Endodermal cell (in vitro differentiated cells): ENCODE data around the gene TIAM1. TPM values are rescaled to one million over a fixed set of nuclear protein-coding genes. Genes with fewer than 3 reads are reported as not detected.

ENCODE experiments used
- DNase-seq: peaks from one replicate; pipeline ENCODE4 v3.0.0-alpha.2; 2017
- H3K27ac ChIP-seq: 2 replicates; pipeline ENCODE4 v1.5.1; 2013; ENCODE audit warnings: mild to moderate bottlenecking, low read depth, low read length, moderate library complexity
- H3K27me3 ChIP-seq: 2 replicates; pipeline ENCODE4 v1.6.1; 2013; ENCODE audit warnings: mild to moderate bottlenecking, low read length, moderate library complexity; ENCODE audit not compliant: insufficient read depth, control insufficient read depth, poor library complexity, severe bottlenecking
- H3K36me3 ChIP-seq: 2 replicates; pipeline ENCODE4 v1.7.0; 2013; ENCODE audit warnings: mild to moderate bottlenecking, low read length, moderate library complexity; ENCODE audit not compliant: control insufficient read depth, insufficient read depth
- H3K4me1 ChIP-seq: one replicate; pipeline ENCODE4 v1.7.0; 2013; ENCODE audit warnings: low read length; ENCODE audit not compliant: control insufficient read depth, insufficient read depth
- H3K4me3 ChIP-seq: 2 replicates; pipeline ENCODE4 v1.5.1; 2013; ENCODE audit warnings: mild to moderate bottlenecking, low read length, moderate library complexity
- H3K9ac ChIP-seq: 2 replicates; pipeline ENCODE4 v1.6.1; 2013; ENCODE audit warnings: mild to moderate bottlenecking, low read length, moderate library complexity; ENCODE audit not compliant: poor library complexity, severe bottlenecking; ENCODE audit errors: extremely low read depth
- H3K9me3 ChIP-seq: 2 replicates; pipeline ENCODE4 v1.6.1; 2013; ENCODE audit warnings: mild to moderate bottlenecking, low read length, moderate library complexity; ENCODE audit not compliant: control insufficient read depth
- H3K27ac Mint-ChIP-seq: 2 replicates; pipeline ENCODE4 v1.8.0; 2020; ENCODE audit warnings: mixed read lengths
- H3K27me3 Mint-ChIP-seq: 2 replicates; pipeline ENCODE4 v1.8.0; 2021; ENCODE audit warnings: mild to moderate bottlenecking, mixed read lengths; ENCODE audit not compliant: insufficient read depth
- H3K36me3 Mint-ChIP-seq: 2 replicates; pipeline ENCODE4 v1.8.0; 2020; ENCODE audit warnings: low read depth, mixed read lengths
- H3K4me1 Mint-ChIP-seq: 2 replicates; pipeline ENCODE4 v1.8.0; 2020; ENCODE audit warnings: mixed read lengths
- H3K4me3 Mint-ChIP-seq: 2 replicates; pipeline ENCODE4 v1.8.0; 2020; ENCODE audit warnings: mild to moderate bottlenecking, moderate library complexity, mixed read lengths
- H3K9me3 Mint-ChIP-seq: 2 replicates; pipeline ENCODE4 v1.8.0; 2020; ENCODE audit warnings: mild to moderate bottlenecking, mixed read lengths
- WGBS, 2 experiments: methylation state at CpG; one replicate each; pipeline versions ENCODE4 v1.1.5 to v1.1.7; 2013; ENCODE audit warnings: missing lambda C conversion rate in 2 of 2, mixed read lengths in 1 of 2; ENCODE audit not compliant: insufficient coverage in 1 of 2, insufficient read length in 1 of 2; 5-methylcytosine and 5-hydroxymethylcytosine counted together
- total RNA-seq, 2 donors: library from RNA; stranded (reverse); fragmentation: NEBNext Ultra II Directional in 1 of 2; extraction: Animal tissue kit (Norgen Biotek cat#: 25700) in 1 of 2; gene quantifications; 2 replicates in 1 of 2; 3 replicates in 1 of 2; pipeline ENCODE4 v1.2.1, GENCODE V29; 2021
- TF ChIP-seq, protein P1 (sequence below): fragments of 200-600 bp; sonication (generic); conservative IDR thresholded peaks from 2 replicates; pipeline ENCODE4 v1.5.0; 2021; ENCODE audit warnings: antibody characterized with exemption, mild to moderate bottlenecking

Gene TIAM1
- total RNA-seq, 2 donors from 2014 or later: 29.4 to 33.3 TPM

DNA sequence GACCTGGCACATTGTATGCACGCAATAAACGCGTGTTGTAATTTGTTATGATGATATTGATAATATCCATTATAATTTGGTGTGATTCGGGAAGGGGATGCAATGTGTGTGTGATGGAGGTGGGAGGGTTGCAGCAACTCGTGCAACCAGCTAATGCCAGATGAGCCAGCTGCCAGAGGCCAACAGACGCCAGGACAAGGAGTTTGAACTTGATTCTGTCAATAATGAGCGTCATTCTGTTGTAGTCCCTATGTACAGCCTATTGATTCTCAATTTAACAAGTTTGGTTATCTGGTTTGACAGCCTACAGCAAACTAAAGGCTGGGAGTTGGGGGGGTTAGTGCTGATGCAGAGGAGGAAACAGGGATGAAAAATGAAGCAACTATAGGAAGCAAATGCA is 35.5 kb downstream of the TIAM1 start:
- Histone ChIP-seq H3K36me3 (no peaks in the 10 kb centered on the region), H3K4me3 (no peak overlapping the region), H3K27ac (no peak overlapping the region), H3K9me3 (no peaks in the 10 kb centered on the region), H3K27me3 (no peaks in the 10 kb centered on the region), H3K4me1 (peaks cover 5% of the 10 kb centered on the region), H3K9ac (no peak overlapping the region)
- Mint-ChIP-seq H3K27me3 (no peaks in the 10 kb centered on the region), H3K9me3 (no peaks in the 10 kb centered on the region), H3K4me1 (peaks cover 14% of the 10 kb centered on the region), H3K36me3 (peaks cover 2% of the 10 kb centered on the region), H3K4me3 (no peak overlapping the region), H3K27ac (no peak overlapping the region)
- TF ChIP-seq, protein P1, sequence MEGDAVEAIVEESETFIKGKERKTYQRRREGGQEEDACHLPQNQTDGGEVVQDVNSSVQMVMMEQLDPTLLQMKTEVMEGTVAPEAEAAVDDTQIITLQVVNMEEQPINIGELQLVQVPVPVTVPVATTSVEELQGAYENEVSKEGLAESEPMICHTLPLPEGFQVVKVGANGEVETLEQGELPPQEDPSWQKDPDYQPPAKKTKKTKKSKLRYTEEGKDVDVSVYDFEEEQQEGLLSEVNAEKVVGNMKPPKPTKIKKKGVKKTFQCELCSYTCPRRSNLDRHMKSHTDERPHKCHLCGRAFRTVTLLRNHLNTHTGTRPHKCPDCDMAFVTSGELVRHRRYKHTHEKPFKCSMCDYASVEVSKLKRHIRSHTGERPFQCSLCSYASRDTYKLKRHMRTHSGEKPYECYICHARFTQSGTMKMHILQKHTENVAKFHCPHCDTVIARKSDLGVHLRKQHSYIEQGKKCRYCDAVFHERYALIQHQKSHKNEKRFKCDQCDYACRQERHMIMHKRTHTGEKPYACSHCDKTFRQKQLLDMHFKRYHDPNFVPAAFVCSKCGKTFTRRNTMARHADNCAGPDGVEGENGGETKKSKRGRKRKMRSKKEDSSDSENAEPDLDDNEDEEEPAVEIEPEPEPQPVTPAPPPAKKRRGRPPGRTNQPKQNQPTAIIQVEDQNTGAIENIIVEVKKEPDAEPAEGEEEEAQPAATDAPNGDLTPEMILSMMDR: no peak
- WGBS, 2 experiments: 92 to 97% methylated on average over 5 to 7 of the region's 7 CpGs
- no peak for DNase-seq

DNA sequence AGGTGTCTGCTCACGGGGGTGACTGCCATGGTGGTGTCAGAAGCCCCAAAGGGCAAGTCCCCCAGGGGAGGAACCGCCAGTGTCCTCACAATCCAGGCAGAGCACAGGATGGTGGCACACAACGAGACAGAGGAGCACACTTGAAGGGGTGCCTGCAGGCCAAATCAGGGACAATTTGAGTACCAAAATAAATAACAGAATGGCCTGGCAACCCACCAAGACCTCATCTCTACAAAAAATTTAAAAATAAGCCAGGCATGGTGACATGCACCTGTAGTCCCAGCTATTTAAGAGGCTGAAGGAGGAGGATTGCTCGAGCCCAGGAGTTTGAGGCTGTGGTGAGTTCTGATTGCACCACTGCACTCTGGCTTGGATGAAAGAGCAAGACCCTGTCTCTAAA is 38.2 kb downstream of the TIAM1 start:
- 93 to 100% methylated on average over 2 to 4 of the region's 4 CpGs for WGBS, 2 experiments
- no peak overlapping the region for H3K27ac ChIP-seq

DNA sequence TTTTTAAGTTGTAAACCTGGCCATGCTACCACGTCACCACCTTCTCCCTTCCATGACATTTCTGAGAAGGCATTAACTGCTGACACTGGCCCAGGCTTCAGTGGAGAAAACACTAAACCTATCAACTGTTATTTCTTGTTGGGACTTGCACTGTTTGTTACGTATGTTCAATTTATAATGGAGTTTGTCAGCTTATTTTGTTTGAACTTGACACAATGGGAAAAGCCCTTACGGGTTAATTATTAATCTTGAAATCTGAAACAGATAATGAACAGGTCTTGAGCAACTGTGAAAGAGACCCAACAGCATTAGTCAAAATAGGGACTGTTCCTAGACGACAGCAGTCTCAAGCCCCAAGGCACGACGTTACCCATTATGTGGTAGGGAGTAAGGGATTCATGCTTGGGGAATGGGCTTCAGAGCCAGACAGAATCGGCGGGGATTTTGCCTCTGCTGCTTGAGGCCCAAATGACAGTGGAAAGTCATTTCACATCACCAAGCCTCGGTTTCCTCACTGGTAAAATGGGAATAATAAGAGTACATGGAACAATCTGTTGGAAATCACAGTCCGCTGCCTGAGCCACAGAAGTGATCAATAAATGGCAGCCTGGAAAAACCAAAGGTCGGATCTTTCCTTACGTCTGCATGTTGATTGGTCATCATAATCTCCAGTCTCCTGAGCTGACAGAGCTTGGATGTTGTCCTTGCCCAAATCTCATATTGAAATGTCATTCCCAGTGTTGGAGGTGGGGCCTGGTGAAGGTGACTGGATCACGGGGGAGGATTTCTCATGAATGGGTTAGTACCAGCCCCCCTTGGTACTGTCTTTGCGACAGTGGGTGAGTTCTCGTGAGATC is 44.5 kb downstream of the TIAM1 start:
- TF ChIP-seq, protein P1: no peak
- no peak for DNase-seq
- no peaks in the 10 kb centered on the region for H3K27me3 ChIP-seq
- H3K27ac ChIP-seq: no peak overlapping the region
- H3K9me3 ChIP-seq: no peaks in the 10 kb centered on the region
- H3K9ac ChIP-seq: no peak overlapping the region
- Mint-ChIP-seq H3K36me3 (peaks cover 2% of the 10 kb centered on the region), H3K4me3 (no peak overlapping the region), H3K27me3 (no peaks in the 10 kb centered on the region), H3K4me1 (peaks cover 13% of the 10 kb centered on the region), H3K27ac (no peak overlapping the region), H3K9me3 (no peaks in the 10 kb centered on the region)
- no peaks in the 10 kb centered on the region for H3K36me3 ChIP-seq
- WGBS, 2 experiments: 88 to 93% methylated on average over 12 to 15 of the region's 15 CpGs
- no peak overlapping the region for H3K4me3 ChIP-seq
- H3K4me1 ChIP-seq: no peaks in the 10 kb centered on the region

More for the DNA sequence above, 38.2 kb downstream of the TIAM1 start:
- Mint-ChIP-seq H3K27me3 (no peaks in the 10 kb centered on the region), H3K4me3 (no peak overlapping the region), H3K9me3 (no peaks in the 10 kb centered on the region), H3K36me3 (peaks cover 2% of the 10 kb centered on the region), H3K4me1 (peaks cover 7% of the 10 kb centered on the region), H3K27ac (no peak overlapping the region)
- no peak for DNase-seq
- Histone ChIP-seq H3K4me3 (no peak overlapping the region), H3K36me3 (no peaks in the 10 kb centered on the region), H3K27me3 (no peaks in the 10 kb centered on the region), H3K9ac (no peak overlapping the region), H3K9me3 (no peaks in the 10 kb centered on the region), H3K4me1 (peaks cover 5% of the 10 kb centered on the region)
- TF ChIP-seq, protein P1: no peak
